ENCODE data around the gene DPY19L1.
"Not testable (repeated sequence)": the region's sequence is repeated elsewhere in the genome, so short reads cannot be mapped to it uniquely, and the experiment has no call there.

DPY19L1 gene

GRCh38 chr7:35012160-35012559 lies 25.1 kb downstream of the DPY19L1 start:
- Histone ChIP-seq H3K36me3 (ENCODE audit: control insufficient read depth, insufficient read depth, low read length) (peaks cover 8% of the 10 kb centered on the region), H3K4me1 (ENCODE audit: control insufficient read depth, insufficient read depth, low read length) (no peaks in the 10 kb centered on the region), H3K27me3 (ENCODE audit: control insufficient read depth, insufficient read depth, low read length, poor library complexity, severe bottlenecking) (no peaks in the 10 kb centered on the region), H3K9me3 (ENCODE audit: control insufficient read depth, low read length) (no peaks in the 10 kb centered on the region), H3K4me3 (ENCODE audit: insufficient read depth, low read depth, low read length) (no peak overlapping the region), H3K27ac (ENCODE audit: insufficient read depth, low read depth, low read length, poor library complexity, severe bottlenecking) (no peak overlapping the region)
- 91 to 95% methylated on average over 2 of the region's 3 CpGs for WGBS, 2 experiments

- no peaks in the 10 kb centered on the region for H3K4me1 ChIP-seq (ENCODE audit: control insufficient read depth, insufficient read depth, low read length)
- H3K27ac ChIP-seq (ENCODE audit: insufficient read depth, low read depth, low read length, poor library complexity, severe bottlenecking): no peak overlapping the region
- 88 to 94% methylated on average over 2 to 3 of the region's 3 CpGs for whole genome bisulfite sequencing, 2 experiments
These were observed 26.2 kb downstream of the DPY19L1 start for GRCh38 chr7:35011085-35011484.

GRCh38 chr7:35007768-35008167 lies 29.5 kb downstream of the DPY19L1 start:
- H3K36me3 ChIP-seq (ENCODE audit: control insufficient read depth, insufficient read depth, low read length): peaks cover 8% of the 10 kb centered on the region
- no peaks in the 10 kb centered on the region for H3K27me3 ChIP-seq (ENCODE audit: control insufficient read depth, insufficient read depth, low read length, poor library complexity, severe bottlenecking)
- no peak overlapping the region for H3K27ac ChIP-seq (ENCODE audit: insufficient read depth, low read depth, low read length, poor library complexity, severe bottlenecking)
- H3K4me3 ChIP-seq (ENCODE audit: insufficient read depth, low read depth, low read length): no peak overlapping the region
- no peaks in the 10 kb centered on the region for H3K9me3 ChIP-seq (ENCODE audit: control insufficient read depth, low read length)
- peaks cover 10% of the 10 kb centered on the region for H3K4me1 ChIP-seq (ENCODE audit: control insufficient read depth, insufficient read depth, low read length)

More at GRCh38 chr7:35011085-35011484, 26.2 kb downstream of the DPY19L1 start:
- no peak overlapping the region for H3K4me3 ChIP-seq (ENCODE audit: insufficient read depth, low read depth, low read length)
- H3K9me3 ChIP-seq (ENCODE audit: control insufficient read depth, low read length): no peaks in the 10 kb centered on the region
- no peaks in the 10 kb centered on the region for H3K27me3 ChIP-seq (ENCODE audit: control insufficient read depth, insufficient read depth, low read length, poor library complexity, severe bottlenecking)
- H3K36me3 ChIP-seq (ENCODE audit: control insufficient read depth, insufficient read depth, low read length): peaks cover 8% of the 10 kb centered on the region

- H3K9me3 ChIP-seq (ENCODE audit: control insufficient read depth, low read length): no peaks in the 10 kb centered on the region
- no peak overlapping the region for H3K27ac ChIP-seq (ENCODE audit: insufficient read depth, low read depth, low read length, poor library complexity, severe bottlenecking)
- WGBS, 2 experiments: 50 to 65% methylated on average over 1 of the region's 1 CpG
- H3K36me3 ChIP-seq (ENCODE audit: control insufficient read depth, insufficient read depth, low read length): no peaks in the 10 kb centered on the region
- no peak overlapping the region for H3K4me3 ChIP-seq (ENCODE audit: insufficient read depth, low read depth, low read length)
- H3K27me3 ChIP-seq (ENCODE audit: control insufficient read depth, insufficient read depth, low read length, poor library complexity, severe bottlenecking): no peaks in the 10 kb centered on the region
- peaks cover 10% of the 10 kb centered on the region for H3K4me1 ChIP-seq (ENCODE audit: control insufficient read depth, insufficient read depth, low read length)
These were observed 32.7 kb downstream of the DPY19L1 start for GRCh38 chr7:35004531-35005095.

GRCh38 chr7:35003679-35004303 lies 33.5 kb downstream of the DPY19L1 start:
- H3K27ac ChIP-seq (ENCODE audit: insufficient read depth, low read depth, low read length, poor library complexity, severe bottlenecking): peak overlapping the region; percentile 33
- H3K36me3 ChIP-seq (ENCODE audit: control insufficient read depth, insufficient read depth, low read length): no peaks in the 10 kb centered on the region
- WGBS, 2 experiments: 65 to 69% methylated on average over 7 of the region's 7 CpGs
- no peaks in the 10 kb centered on the region for H3K27me3 ChIP-seq (ENCODE audit: control insufficient read depth, insufficient read depth, low read length, poor library complexity, severe bottlenecking)
- H3K4me1 ChIP-seq (ENCODE audit: control insufficient read depth, insufficient read depth, low read length): peaks cover 10% of the 10 kb centered on the region
- no peaks in the 10 kb centered on the region for H3K9me3 ChIP-seq (ENCODE audit: control insufficient read depth, low read length)
- no peak overlapping the region for H3K4me3 ChIP-seq (ENCODE audit: insufficient read depth, low read depth, low read length)

GRCh38 chr7:35003177-35003650 lies 34.1 kb downstream of the DPY19L1 start:
- WGBS, 2 experiments: 80 to 91% methylated on average over 1 of the region's 1 CpG
- H3K4me3 ChIP-seq (ENCODE audit: insufficient read depth, low read depth, low read length); H3K9me3 ChIP-seq (ENCODE audit: control insufficient read depth, low read length); H3K27me3 ChIP-seq (ENCODE audit: control insufficient read depth, insufficient read depth, low read length, poor library complexity, severe bottlenecking); H3K4me1 ChIP-seq (ENCODE audit: control insufficient read depth, insufficient read depth, low read length); H3K36me3 ChIP-seq (ENCODE audit: control insufficient read depth, insufficient read depth, low read length): not testable (repeated sequence)
- H3K27ac ChIP-seq (ENCODE audit: insufficient read depth, low read depth, low read length, poor library complexity, severe bottlenecking): peak overlapping the region; percentile 33

- not testable (repeated sequence) for H3K27me3 ChIP-seq (ENCODE audit: control insufficient read depth, insufficient read depth, low read length, poor library complexity, severe bottlenecking); H3K9me3 ChIP-seq (ENCODE audit: control insufficient read depth, low read length); H3K36me3 ChIP-seq (ENCODE audit: control insufficient read depth, insufficient read depth, low read length); H3K4me3 ChIP-seq (ENCODE audit: insufficient read depth, low read depth, low read length); H3K4me1 ChIP-seq (ENCODE audit: control insufficient read depth, insufficient read depth, low read length); H3K27ac ChIP-seq (ENCODE audit: insufficient read depth, low read depth, low read length, poor library complexity, severe bottlenecking)
- WGBS, 2 experiments: 68 to 73% methylated on average over 6 of the region's 6 CpGs
These were observed 39.0 kb downstream of the DPY19L1 start for GRCh38 chr7:34998335-34998734.

- not testable (repeated sequence) for H3K4me1 ChIP-seq (ENCODE audit: control insufficient read depth, insufficient read depth, low read length); H3K9me3 ChIP-seq (ENCODE audit: control insufficient read depth, low read length); H3K4me3 ChIP-seq (ENCODE audit: insufficient read depth, low read depth, low read length); H3K27me3 ChIP-seq (ENCODE audit: control insufficient read depth, insufficient read depth, low read length, poor library complexity, severe bottlenecking); H3K36me3 ChIP-seq (ENCODE audit: control insufficient read depth, insufficient read depth, low read length); H3K27ac ChIP-seq (ENCODE audit: insufficient read depth, low read depth, low read length, poor library complexity, severe bottlenecking)
- WGBS, 2 experiments: 85 to 90% methylated on average over 1 of the region's 5 CpGs
These were observed 40.7 kb downstream of the DPY19L1 start for GRCh38 chr7:34996423-34997090.

GRCh38 chr7:34995757-34996156 lies 41.5 kb downstream of the DPY19L1 start:
- WGBS, 2 experiments: 95 to 98% methylated on average over 5 of the region's 7 CpGs
- H3K4me3 ChIP-seq (ENCODE audit: insufficient read depth, low read depth, low read length): no peak overlapping the region
- H3K27me3 ChIP-seq (ENCODE audit: control insufficient read depth, insufficient read depth, low read length, poor library complexity, severe bottlenecking): no peaks in the 10 kb centered on the region
- H3K4me1 ChIP-seq (ENCODE audit: control insufficient read depth, insufficient read depth, low read length): no peaks in the 10 kb centered on the region
- no peak overlapping the region for H3K27ac ChIP-seq (ENCODE audit: insufficient read depth, low read depth, low read length, poor library complexity, severe bottlenecking)
- no peaks in the 10 kb centered on the region for H3K9me3 ChIP-seq (ENCODE audit: control insufficient read depth, low read length)
- no peaks in the 10 kb centered on the region for H3K36me3 ChIP-seq (ENCODE audit: control insufficient read depth, insufficient read depth, low read length)

GRCh38 chr7:34991938-34992840 lies 45.1 kb downstream of the DPY19L1 start:
- no peaks in the 10 kb centered on the region for H3K4me1 ChIP-seq (ENCODE audit: control insufficient read depth, insufficient read depth, low read length)
- no peak overlapping the region for H3K27ac ChIP-seq (ENCODE audit: insufficient read depth, low read depth, low read length, poor library complexity, severe bottlenecking)
- WGBS, 2 experiments: 78 to 83% methylated on average over 9 to 11 of the region's 12 CpGs
- H3K27me3 ChIP-seq (ENCODE audit: control insufficient read depth, insufficient read depth, low read length, poor library complexity, severe bottlenecking): no peaks in the 10 kb centered on the region
- H3K4me3 ChIP-seq (ENCODE audit: insufficient read depth, low read depth, low read length): no peak overlapping the region
- no peaks in the 10 kb centered on the region for H3K36me3 ChIP-seq (ENCODE audit: control insufficient read depth, insufficient read depth, low read length)
- H3K9me3 ChIP-seq (ENCODE audit: control insufficient read depth, low read length): no peaks in the 10 kb centered on the region

All from ectodermal cell (in vitro differentiated cells).